Mesodermal cell (in vitro differentiated cells): ENCODE measurements around the gene PLAC9.
"Not testable (repeated sequence)": the region's sequence is repeated elsewhere in the genome, so short reads cannot be mapped to it uniquely, and the experiment has no call there.

ENCODE experiments used
- H3K27ac ChIP-seq: 2 replicates; pipeline ENCODE4 v1.7.0; 2013; ENCODE audit warnings: mild to moderate bottlenecking, low read depth, low read length, moderate library complexity; ENCODE audit not compliant: severe bottlenecking
- H3K36me3 ChIP-seq: 2 replicates; pipeline ENCODE4 v1.7.1; 2013; ENCODE audit warnings: mild to moderate bottlenecking, low read length, moderate library complexity; ENCODE audit not compliant: control insufficient read depth, insufficient read depth
- H3K4me1 ChIP-seq: one replicate; pipeline ENCODE4 v1.7.1; 2013; ENCODE audit warnings: mild to moderate bottlenecking, low read length; ENCODE audit not compliant: insufficient read depth, control insufficient read depth, poor library complexity, severe bottlenecking
- H3K4me3 ChIP-seq: 2 replicates; pipeline ENCODE4 v1.7.0; 2013; ENCODE audit warnings: low read length, control low read depth, mild to moderate bottlenecking; ENCODE audit not compliant: insufficient read depth, poor library complexity, severe bottlenecking; ENCODE audit errors: extremely low read depth
- H3K9me3 ChIP-seq: 2 replicates; pipeline ENCODE4 v1.7.1; 2013; ENCODE audit warnings: mild to moderate bottlenecking, low read length, moderate library complexity; ENCODE audit not compliant: control insufficient read depth
- WGBS, 2 experiments: methylation state at CpG; one replicate each; pipeline ENCODE4 v1.1.5; 2013; ENCODE audit warnings: missing lambda C conversion rate in 2 of 2; ENCODE audit not compliant: insufficient coverage in 2 of 2; 5-methylcytosine and 5-hydroxymethylcytosine counted together

The PLAC9 gene

DNA sequence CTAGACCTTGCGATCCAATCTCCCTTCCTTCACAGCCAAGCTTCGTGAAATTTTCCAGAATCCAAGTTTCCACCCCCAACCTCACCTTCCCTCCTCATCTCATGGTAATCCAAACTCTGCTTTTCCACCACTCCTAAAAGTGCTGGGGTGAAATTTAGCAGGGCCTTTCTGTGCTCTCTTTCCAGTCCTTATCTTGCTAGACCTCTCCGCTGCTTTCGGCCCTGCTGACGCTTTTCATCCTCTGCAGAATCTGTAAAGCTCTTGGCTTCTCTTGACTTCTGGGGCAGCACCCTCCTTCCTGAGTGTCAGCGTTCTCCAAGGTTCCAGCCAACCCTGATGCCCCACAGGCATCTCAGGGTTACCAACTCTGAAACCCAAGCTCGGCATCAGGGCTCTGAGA is 7.7 kb downstream of the PLAC9 start:
- Histone ChIP-seq H3K4me3 (no peak overlapping the region), H3K4me1 (no peaks in the 10 kb centered on the region), H3K36me3 (no peaks in the 10 kb centered on the region), H3K27ac (no peak overlapping the region), H3K9me3 (no peaks in the 10 kb centered on the region)
- 87% methylated on average over 6 to 7 of the region's 7 CpGs for WGBS, 2 experiments

DNA sequence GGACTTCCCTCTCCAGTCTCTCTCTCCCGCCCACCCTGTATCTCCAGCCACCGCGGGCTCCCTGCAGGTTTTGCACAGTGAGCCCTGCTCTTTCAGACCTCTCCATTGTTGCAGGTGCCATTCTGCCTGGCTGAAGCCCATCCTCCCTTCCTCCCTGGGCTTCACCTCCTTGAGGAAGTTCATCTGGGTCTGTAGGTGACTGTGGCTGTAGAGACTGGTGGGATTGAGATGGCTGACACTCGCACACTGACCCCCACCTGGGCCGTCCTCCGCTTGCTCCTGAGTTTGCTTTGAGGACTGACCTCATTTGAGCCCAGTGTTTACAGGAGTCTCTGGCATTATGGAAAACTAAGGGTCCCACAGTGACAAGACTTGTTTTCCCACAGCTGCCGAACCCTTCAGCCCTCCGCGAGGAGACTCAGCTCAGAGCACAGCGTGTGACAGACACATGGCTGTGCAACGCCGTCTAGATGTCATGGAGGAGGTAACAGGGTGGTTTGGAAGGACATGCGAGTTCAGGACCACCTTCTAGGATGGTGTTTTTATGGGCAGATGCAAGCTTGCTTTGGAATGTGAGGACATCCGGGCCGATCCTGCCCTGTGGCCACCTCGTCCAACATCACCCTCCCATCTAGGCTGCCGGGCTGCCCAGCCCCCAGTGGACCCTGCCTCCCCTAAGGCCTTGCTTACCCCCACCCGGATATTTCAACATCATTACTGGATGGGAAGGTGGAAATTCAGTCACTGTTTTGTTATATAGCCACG is 9.3 kb downstream of the PLAC9 start:
- Histone ChIP-seq H3K4me3 (no peak overlapping the region), H3K4me1 (peaks cover 3% of the 10 kb centered on the region), H3K9me3 (no peaks in the 10 kb centered on the region), H3K36me3 (no peaks in the 10 kb centered on the region), H3K27ac (no peak overlapping the region)
- WGBS, 2 experiments, result 90 to 91% methylated on average over 12 of the region's 19 CpGs

DNA sequence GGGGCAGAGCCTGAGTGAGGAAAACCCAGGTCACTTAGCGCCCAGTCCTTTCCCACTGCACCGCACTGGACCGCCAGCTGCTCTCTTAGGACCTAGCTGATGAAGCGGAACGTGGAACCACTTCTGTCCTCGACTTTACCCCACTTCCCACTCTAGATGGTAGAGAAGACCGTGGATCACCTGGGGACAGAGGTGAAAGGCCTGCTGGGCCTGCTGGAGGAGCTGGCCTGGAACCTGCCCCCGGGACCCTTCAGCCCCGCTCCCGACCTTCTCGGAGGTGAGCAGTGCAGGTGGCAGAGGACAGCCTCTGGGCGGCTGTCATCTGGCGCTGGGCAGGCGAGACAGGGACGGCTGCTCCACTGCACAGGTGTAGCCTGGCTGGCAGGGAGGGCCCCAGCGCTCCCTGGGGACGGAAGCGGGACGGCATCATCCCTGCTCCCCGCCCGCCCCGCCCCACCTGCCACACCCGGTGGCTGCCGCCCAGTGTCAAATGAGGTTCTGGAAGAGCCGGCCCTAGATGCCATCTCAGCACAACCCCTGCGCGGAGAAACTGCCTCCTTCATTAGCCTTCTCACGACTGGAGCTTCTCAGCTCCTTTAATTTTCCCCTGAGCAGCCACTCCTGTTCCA is 11.7 kb downstream of the PLAC9 start:
- H3K27ac ChIP-seq, result no peak overlapping the region
- H3K9me3 ChIP-seq, result no peaks in the 10 kb centered on the region
- peaks cover 5% of the 10 kb centered on the region for H3K36me3 ChIP-seq
- H3K4me3 ChIP-seq, result no peak overlapping the region
- peaks cover 3% of the 10 kb centered on the region for H3K4me1 ChIP-seq
- WGBS, 2 experiments, result 65 to 68% methylated on average over 24 to 25 of the region's 28 CpGs

DNA sequence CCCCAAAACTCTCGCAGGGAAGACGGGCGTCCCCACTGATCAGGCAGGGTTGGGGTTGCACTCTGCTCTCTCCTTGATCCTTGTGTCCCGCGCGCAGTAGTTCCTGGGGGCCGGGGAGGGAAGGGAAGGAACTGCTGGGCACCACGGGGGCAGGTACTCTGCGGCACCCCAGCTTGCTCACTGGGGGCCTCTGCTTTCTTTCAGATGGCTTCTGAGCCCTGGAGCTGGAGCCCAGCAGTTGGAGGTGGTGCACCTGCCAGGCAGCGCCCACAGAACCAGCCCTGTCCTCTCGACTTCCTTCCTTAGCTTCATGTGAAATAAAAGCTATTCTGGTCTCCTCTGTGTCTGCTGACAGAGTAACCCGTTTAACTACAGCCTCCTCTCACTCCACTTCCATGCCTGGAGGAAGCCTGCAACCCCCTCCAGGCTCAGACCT is 12.2 kb downstream of the PLAC9 start:
- Histone ChIP-seq H3K36me3 (peaks cover 6% of the 10 kb centered on the region), H3K27ac (no peak overlapping the region), H3K9me3 (no peaks in the 10 kb centered on the region), H3K4me1 (peaks cover 3% of the 10 kb centered on the region), H3K4me3 (no peak overlapping the region)
- WGBS, 2 experiments, result 75 to 91% methylated on average over 7 to 9 of the region's 12 CpGs

DNA sequence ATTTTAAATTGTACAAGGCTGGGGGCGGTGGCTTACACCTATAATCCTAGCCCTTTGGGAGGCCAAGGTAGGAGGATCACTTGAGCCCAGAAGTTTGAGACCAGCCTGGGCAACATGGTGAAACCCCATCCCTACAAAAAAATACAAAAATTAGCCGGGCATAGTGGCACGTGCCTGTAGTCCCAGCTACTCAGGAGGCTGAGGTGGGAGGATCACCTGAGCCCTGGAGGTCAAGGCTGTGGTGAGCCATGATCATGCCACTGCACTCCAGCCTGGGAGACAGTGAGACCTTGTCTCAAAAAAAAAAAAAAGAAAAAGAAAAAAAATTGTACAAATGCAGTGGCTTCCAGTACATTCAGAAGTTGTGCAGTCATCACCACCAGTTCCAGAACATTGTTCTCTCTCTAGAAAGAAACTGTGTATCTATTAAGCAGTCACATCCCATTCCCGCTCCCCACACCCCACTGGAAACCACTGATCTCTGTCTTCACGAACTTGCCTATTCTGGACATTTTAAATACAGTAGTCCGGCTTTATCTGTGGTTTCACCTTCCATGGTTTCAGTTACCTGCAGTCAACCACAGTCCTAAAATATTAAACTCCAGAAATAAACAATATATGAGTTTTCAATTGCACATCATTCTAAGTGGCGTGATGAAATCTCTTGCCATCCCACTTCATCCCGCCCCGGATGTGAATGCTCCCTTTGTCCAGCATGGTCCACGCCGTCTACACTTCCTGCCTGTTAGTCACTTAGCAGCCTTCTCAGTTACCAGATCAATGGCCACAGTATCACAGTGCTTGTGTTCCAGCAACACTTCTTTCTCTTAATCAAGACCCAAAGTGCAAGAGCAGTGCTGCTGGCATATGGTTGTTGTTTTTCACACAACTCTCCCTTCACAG is 13.1 kb downstream of the PLAC9 start:
- not testable (repeated sequence) for H3K9me3 ChIP-seq, H3K4me3 ChIP-seq, H3K27ac ChIP-seq, H3K4me1 ChIP-seq
- H3K36me3 ChIP-seq, result peaks cover 15% of the 10 kb centered on the region
- WGBS, 2 experiments, result 85 to 88% methylated on average over 9 to 11 of the region's 11 CpGs

DNA sequence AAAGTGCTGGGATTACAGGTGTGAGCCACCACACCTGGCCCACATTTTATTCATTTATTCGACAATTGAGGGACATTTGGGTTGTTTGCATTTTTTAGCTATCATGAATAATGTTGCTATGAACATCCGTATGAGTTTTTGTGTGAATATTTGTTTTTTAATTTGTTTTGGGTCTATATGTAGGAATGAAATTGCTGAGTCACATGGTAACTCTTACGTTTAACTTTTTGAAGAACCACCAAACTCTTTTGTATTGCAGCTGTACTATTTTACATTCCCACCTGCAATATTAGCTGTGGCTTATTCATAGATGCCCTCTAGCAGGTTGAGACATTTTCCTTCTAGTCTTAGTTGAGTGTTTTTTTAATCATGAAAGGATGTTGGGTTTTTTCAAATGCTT is 14.4 kb downstream of the PLAC9 start:
- 100% methylated on average over 1 of the region's 3 CpGs for WGBS, 2 experiments
- Histone ChIP-seq H3K9me3 (no peaks in the 10 kb centered on the region), H3K4me3 (no peak overlapping the region), H3K27ac (no peak overlapping the region), H3K36me3 (peaks cover 26% of the 10 kb centered on the region), H3K4me1 (peaks cover 3% of the 10 kb centered on the region)

DNA sequence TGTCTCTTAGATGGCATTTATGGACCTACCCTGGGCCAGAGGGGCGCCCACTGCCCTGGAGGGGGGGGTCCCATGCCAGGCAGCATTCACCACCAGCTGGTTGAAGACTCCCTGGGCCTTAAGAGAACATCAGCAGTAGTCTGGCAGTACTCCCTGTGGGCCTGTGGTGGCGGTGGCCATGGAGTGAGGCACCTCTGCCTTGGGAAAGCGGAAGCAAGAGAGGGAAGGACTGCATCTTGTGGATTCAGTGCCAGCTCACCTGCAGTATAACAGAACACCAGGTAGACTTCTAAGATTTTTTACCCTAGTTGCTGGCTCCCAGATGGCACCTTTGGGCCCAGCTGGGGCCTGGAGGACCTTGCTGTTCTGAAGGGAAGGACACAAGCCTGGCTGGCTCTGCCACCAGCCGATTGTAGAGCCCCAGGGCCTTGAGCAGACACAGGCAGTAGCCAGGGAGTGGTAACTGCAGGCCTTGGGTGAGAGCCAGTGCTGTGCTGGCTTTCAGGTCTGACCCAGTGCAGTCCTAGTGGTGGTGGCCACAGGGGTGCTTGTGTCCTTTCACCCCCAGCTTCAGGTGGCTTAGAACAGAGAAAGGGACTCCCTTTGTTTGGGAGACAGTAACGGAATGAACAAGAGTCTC is 15.8 kb downstream of the PLAC9 start:
- 95 to 97% methylated on average over 2 to 3 of the region's 5 CpGs for WGBS, 2 experiments
- Histone ChIP-seq H3K27ac (no peak overlapping the region), H3K4me3 (no peak overlapping the region)

DNA sequence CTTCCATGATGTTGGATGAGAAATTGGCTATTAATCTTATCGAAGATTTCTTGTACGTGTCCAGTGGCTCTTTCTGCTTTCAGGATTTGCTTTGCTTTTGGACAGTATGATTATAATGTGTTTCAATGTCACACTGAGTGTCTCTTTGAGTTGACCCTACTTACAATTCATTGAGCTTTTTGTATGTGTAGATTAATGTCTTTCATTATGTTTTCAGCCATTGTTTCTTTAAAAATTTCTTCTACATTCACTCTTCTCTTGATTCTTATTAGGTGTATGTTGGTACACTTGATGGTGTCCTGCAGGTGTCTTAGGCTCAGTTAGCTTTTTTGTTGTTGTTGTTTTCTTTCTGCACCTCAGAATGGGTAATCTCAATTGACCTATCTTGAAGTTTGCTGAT is 16.6 kb downstream of the PLAC9 start:
- peaks cover 3% of the 10 kb centered on the region for H3K4me1 ChIP-seq
- H3K36me3 ChIP-seq, result peaks cover 48% of the 10 kb centered on the region
- no peak overlapping the region for H3K27ac ChIP-seq
- no peaks in the 10 kb centered on the region for H3K9me3 ChIP-seq
- WGBS, 2 experiments, result no CpG with 5 or more reads among the region's 2 CpGs
- H3K4me3 ChIP-seq, result no peak overlapping the region

More for the DNA sequence above, 15.8 kb downstream of the PLAC9 start:
- Histone ChIP-seq H3K9me3 (no peaks in the 10 kb centered on the region), H3K4me1 (peaks cover 3% of the 10 kb centered on the region), H3K36me3 (peaks cover 40% of the 10 kb centered on the region)

DNA sequence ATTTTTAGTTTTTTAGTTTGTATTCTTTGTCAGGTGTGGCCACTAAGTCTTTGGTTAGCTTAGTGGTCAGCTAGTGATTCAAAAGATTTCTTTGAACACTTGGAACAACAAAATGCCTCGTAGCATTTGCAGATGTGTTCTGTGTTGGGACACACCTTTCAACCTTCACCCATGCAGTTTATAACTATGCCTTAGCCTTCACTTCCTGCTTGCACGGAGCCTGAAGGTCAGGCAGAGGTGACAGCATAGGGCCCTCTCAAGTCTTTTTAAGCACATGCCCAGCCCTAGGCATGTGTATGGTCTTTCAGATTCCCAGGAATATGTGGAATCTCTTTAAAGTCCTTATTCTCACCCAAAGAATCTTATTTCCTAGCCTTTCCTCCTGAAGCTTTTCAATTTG is 17.6 kb downstream of the PLAC9 start:
- 50% methylated on average over 2 of the region's 2 CpGs for WGBS, 2 experiments
- peaks cover 9% of the 10 kb centered on the region for H3K4me1 ChIP-seq
- H3K36me3 ChIP-seq, result peaks cover 55% of the 10 kb centered on the region
- H3K9me3 ChIP-seq, result no peaks in the 10 kb centered on the region
- H3K27ac ChIP-seq, result no peak overlapping the region
- no peak overlapping the region for H3K4me3 ChIP-seq

DNA sequence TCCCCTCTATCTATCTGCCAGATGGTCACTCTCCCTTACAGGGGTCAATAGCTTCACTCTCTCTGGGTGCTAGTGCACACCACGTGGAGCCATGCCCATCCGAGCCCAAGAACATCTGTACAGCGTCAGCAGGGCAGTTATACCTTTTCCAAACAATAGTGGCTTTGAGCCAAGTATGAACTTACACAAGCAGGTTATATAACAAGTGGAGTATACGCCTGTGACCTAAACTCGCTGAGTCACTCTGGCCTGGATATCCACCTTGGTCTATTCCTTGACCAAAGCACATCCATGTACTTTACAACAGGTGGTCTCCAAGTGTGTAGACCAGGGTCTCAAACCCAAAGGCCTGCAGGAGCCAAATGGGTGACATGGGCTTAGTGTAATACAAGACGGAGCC is 20.3 kb downstream of the PLAC9 start:
- peaks cover 22% of the 10 kb centered on the region for H3K4me1 ChIP-seq
- H3K4me3 ChIP-seq, result no peak overlapping the region
- H3K9me3 ChIP-seq, result no peaks in the 10 kb centered on the region
- 95 to 100% methylated on average over 4 to 6 of the region's 6 CpGs for WGBS, 2 experiments
- H3K27ac ChIP-seq, result no peak overlapping the region
- H3K36me3 ChIP-seq, result peaks cover 80% of the 10 kb centered on the region
